PC-9 (cell line): Measurements from ENCODE around the gene IFNA8. TPM values are rescaled to one million over a fixed set of nuclear protein-coding genes. Genes with fewer than 3 reads are reported as not detected.
"Not testable (repeated sequence)": the region's sequence is repeated elsewhere in the genome, so short reads cannot be mapped to it uniquely, and the experiment has no call there.

Experiments used
- Bru-seq: library from RNA; stranded (reverse); fragments of 400-500 nt; gene quantifications from one replicate; lab custom pipeline; 2021; lab: Mats Ljungman, UMichigan
- BruChase-seq, 2 experiments: library from RNA; stranded (reverse); fragments of 400-500 nt; gene quantifications; one replicate each; lab custom pipeline; 2021; lab: Mats Ljungman, UMichigan
- BruUV-seq: library from RNA; stranded (reverse); fragments of 400-500 nt; replicated peaks from 2 replicates; lab custom pipeline; 2021; lab: Mats Ljungman, UMichigan
- CTCF ChIA-PET: fragments of 300-600 bp; sonication (Branson Sonifier 250); formaldehyde crosslinking; loops from one replicate; lab custom pipeline; 2022; ENCODE audit warnings: antibody characterized with exemption; lab: Charles Lee
- POLR2A ChIA-PET: fragments of 300-600 bp; sonication (Branson Sonifier 250); formaldehyde crosslinking; loops from one replicate; lab custom pipeline; 2022; ENCODE audit warnings: antibody characterized with exemption; ENCODE audit not compliant: unreplicated experiment; lab: Charles Lee
- DNase-seq, 2 experiments: peaks; one replicate each; pipeline versions ENCODE4 v3.0.0 to v3.0.0-alpha.2; 2015 to 2022; ENCODE audit warnings: mixed read lengths in 1 of 2
- H2AFZ ChIP-seq: fragments of 200-600 bp; sonication (generic); 2 replicates; pipeline ENCODE4 v1.8.1; 2017; ENCODE audit warnings: antibody characterized with exemption
- H3F3A ChIP-seq: fragments of 200-600 bp; sonication (generic); 2 replicates; pipeline ENCODE4 v1.8.1; 2017; ENCODE audit warnings: antibody characterized with exemption, mild to moderate bottlenecking, low read depth; ENCODE audit not compliant: insufficient read depth
- H3K27ac ChIP-seq: fragments of 200-600 bp; sonication (generic); 2 replicates; pipeline ENCODE4 v1.6.1; 2016; ENCODE audit warnings: mixed run types
- H3K27me3 ChIP-seq: fragments of 200-600 bp; sonication (generic); 2 replicates; pipeline ENCODE4 v1.6.1; 2016; ENCODE audit warnings: low read depth, mixed run types; ENCODE audit not compliant: insufficient read depth
- H3K36me3 ChIP-seq: fragments of 200-600 bp; sonication (generic); 2 replicates; pipeline ENCODE4 v1.6.1; 2016; ENCODE audit warnings: low read depth, mixed run types
- H3K4me1 ChIP-seq: fragments of 200-600 bp; sonication (generic); replicated peaks from 2 replicates; pipeline ENCODE4 v1.6.1; 2016; ENCODE audit warnings: mixed run types; ENCODE audit not compliant: insufficient read depth
- H3K4me2 ChIP-seq: fragments of 200-600 bp; sonication (generic); 2 replicates; pipeline ENCODE4 v1.6.1; 2017; ENCODE audit warnings: mixed run types
- H3K4me3 ChIP-seq: fragments of 200-600 bp; sonication (generic); 2 replicates; pipeline ENCODE4 v1.6.1; 2016; ENCODE audit warnings: mixed run types
- H3K79me2 ChIP-seq: fragments of 200-600 bp; sonication (generic); 2 replicates; pipeline ENCODE4 v1.6.1; 2017; ENCODE audit warnings: low read depth, mixed run types
- H3K9me2 ChIP-seq: fragments of 200-600 bp; sonication (generic); 2 replicates; pipeline ENCODE4 v1.8.1; 2017; ENCODE audit warnings: mild to moderate bottlenecking; ENCODE audit not compliant: insufficient read depth
- H3K9me3 ChIP-seq: fragments of 200-600 bp; sonication (generic); 2 replicates; pipeline ENCODE4 v1.8.1; 2016; ENCODE audit warnings: low read depth; ENCODE audit not compliant: insufficient read depth
- H4K20me1 ChIP-seq: fragments of 200-600 bp; sonication (generic); 2 replicates; pipeline ENCODE4 v1.8.1; 2017; ENCODE audit not compliant: insufficient read depth
- EZH2 ChIP-seq: fragments of 200-600 bp; sonication (generic); IDR thresholded peaks from 2 replicates; pipeline ENCODE4 v1.8.0; 2017; ENCODE audit warnings: antibody characterized with exemption, low read depth
- intact Hi-C: fragments of 100-400 bp; cut with micrococcal nuclease; formaldehyde crosslinking; loops from one replicate; pipeline ENCODE4 v1.10.0; 2022; ENCODE audit not compliant: unreplicated experiment
- long read RNA-seq: library from polyadenylated mRNA; stranded (forward); transcript quantifications from one replicate; pipeline ENCODE4 v2.0.0, GENCODE V29; 2022
- total RNA-seq: library from RNA; stranded (reverse); gene quantifications from 2 replicates; pipeline ENCODE4 v1.2.3, GENCODE V29; 2021
- TF ChIP-seq, protein P1 (sequence below): fragments of 200-600 bp; sonication (generic); conservative IDR thresholded peaks from 2 replicates; pipeline ENCODE4 v1.6.1; 2017; ENCODE audit warnings: mixed run types, antibody characterized with exemption, mild to moderate bottlenecking, moderate library complexity

IFNA8 gene
- total RNA-seq: not detected in 2 replicates
- Bru-seq, nascent RNA: not detected
- not detected for BruChase-seq, experiment 1, labeled RNA remaining after a 2-hour chase
- not detected for BruChase-seq, experiment 2, labeled RNA remaining after a 6-hour chase
- long read RNA-seq: 0 reads

DNA sequence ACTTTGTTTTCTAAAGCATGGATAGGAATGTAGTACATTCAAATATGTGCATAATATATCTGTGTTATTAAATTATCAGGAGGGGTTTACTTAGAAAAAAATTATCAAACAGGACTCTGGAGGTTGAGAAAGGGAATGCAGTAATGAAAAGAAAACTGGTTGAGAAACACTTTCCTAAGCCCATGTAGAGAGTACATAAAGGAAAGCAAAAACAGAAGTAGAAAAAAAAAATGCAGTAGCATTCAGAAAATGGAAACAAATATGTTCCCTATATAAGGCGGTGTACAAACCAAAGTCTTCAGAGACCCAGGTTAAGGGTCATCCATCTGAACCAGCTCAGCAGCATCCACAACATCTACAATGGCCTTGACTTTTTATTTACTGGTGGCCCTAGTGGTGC, at the start of gene IFNA8:
Gene IFNA8 (plus strand): TSS at position 301 of the 400 bp plus-strand sequence. CDS start 60 bp downstream, at position 361.
- Histone ChIP-seq H3F3A (no peaks in the 10 kb centered on the region), H3K9me2 (no peaks in the 10 kb centered on the region), H3K4me1 (no peaks in the 10 kb centered on the region), H2AFZ (no peak within 1 kb of the TSS), H3K9me3 (no peaks in the 10 kb centered on the region), H3K36me3 (no peaks in the 10 kb centered on the region), H3K27ac (no peak within 1 kb of the TSS), H4K20me1 (no peaks in the 10 kb centered on the region), H3K79me2 (no peaks in the 10 kb centered on the region), H3K4me3 (no peak within 1 kb of the TSS), H3K4me2 (no peak within 1 kb of the TSS), H3K27me3 (no peaks in the 10 kb centered on the region)
- no peak for DNase-seq
- BruUV-seq: no TSS peak
- POLR2A ChIA-PET: no interaction called here
- CTCF ChIA-PET: no interaction called here
- intact Hi-C loops: loop anchor here (5.0 kb wide), 1 partner anchor 157 kb away; no protein-coding TSS in a partner anchor
- TF ChIP-seq, protein P1, sequence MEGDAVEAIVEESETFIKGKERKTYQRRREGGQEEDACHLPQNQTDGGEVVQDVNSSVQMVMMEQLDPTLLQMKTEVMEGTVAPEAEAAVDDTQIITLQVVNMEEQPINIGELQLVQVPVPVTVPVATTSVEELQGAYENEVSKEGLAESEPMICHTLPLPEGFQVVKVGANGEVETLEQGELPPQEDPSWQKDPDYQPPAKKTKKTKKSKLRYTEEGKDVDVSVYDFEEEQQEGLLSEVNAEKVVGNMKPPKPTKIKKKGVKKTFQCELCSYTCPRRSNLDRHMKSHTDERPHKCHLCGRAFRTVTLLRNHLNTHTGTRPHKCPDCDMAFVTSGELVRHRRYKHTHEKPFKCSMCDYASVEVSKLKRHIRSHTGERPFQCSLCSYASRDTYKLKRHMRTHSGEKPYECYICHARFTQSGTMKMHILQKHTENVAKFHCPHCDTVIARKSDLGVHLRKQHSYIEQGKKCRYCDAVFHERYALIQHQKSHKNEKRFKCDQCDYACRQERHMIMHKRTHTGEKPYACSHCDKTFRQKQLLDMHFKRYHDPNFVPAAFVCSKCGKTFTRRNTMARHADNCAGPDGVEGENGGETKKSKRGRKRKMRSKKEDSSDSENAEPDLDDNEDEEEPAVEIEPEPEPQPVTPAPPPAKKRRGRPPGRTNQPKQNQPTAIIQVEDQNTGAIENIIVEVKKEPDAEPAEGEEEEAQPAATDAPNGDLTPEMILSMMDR: no peak
- TF ChIP-seq EZH2: no peak

DNA sequence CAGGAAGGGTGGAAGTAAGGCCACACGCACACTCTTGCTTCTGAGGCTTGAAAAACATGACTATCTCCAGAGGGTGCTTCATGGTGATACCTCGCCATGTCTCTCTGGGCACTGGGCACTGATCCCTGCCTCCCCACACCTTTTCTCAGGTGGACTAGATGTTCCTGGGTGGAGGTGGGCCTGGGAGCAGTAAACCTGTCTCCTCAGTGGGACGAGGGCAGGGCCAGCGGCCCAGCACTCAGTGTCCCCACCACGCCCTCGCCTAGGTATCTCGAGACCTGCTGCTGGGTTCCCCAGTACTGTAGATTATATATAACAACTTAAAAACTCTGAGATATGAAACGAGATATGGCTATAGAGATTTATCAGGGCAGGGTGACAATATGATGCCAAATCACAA, 46.6 kb upstream of the IFNA8 start:
- Histone ChIP-seq H3K27me3 (no peaks in the 10 kb centered on the region), H3K9me2 (no peaks in the 10 kb centered on the region), H3K9me3 (no peaks in the 10 kb centered on the region), H3F3A (no peaks in the 10 kb centered on the region), H3K36me3 (no peaks in the 10 kb centered on the region), H3K27ac (no peak overlapping the region), H3K79me2 (no peaks in the 10 kb centered on the region), H3K4me3 (no peak overlapping the region), H3K4me1 (no peaks in the 10 kb centered on the region), H3K4me2 (no peak overlapping the region), H2AFZ (no peak overlapping the region), H4K20me1 (no peaks in the 10 kb centered on the region)
- ChIA-PET POLR2A (no interaction called here), CTCF (no interaction called here)
- BruUV-seq: no TSS peak
- TF ChIP-seq, protein P1: no peak
- no peak for TF ChIP-seq EZH2
- intact Hi-C loops: no loop called here
- no peak for DNase-seq

DNA sequence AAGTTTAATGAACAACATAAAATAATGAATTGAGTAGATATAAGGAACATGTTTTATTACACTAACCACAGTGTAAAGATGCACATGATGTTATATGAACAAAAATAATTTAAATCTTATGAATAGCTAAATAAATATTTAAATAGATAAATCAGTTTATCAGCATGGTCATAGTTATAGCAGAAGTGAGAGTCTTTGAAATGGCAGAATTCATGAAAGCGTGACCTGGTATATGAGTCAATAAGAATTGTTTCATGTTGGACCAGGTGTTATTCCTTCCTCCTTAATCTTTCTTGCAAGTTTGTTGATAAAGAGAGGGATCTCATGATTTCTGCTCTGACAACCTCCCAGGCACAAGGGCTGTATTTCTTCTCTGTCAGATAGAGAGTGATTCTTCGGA, 41.7 kb upstream of the IFNA8 start:
- H4K20me1 ChIP-seq, H3K4me3 ChIP-seq, H3K27ac ChIP-seq, H3F3A ChIP-seq, intact Hi-C loops, H3K27me3 ChIP-seq, H3K9me3 ChIP-seq, H3K79me2 ChIP-seq, CTCF ChIA-PET, BruUV-seq, DNase-seq, H3K36me3 ChIP-seq, H2AFZ ChIP-seq, POLR2A ChIA-PET, H3K4me2 ChIP-seq, H3K9me2 ChIP-seq, H3K4me1 ChIP-seq: not testable (repeated sequence)

DNA sequence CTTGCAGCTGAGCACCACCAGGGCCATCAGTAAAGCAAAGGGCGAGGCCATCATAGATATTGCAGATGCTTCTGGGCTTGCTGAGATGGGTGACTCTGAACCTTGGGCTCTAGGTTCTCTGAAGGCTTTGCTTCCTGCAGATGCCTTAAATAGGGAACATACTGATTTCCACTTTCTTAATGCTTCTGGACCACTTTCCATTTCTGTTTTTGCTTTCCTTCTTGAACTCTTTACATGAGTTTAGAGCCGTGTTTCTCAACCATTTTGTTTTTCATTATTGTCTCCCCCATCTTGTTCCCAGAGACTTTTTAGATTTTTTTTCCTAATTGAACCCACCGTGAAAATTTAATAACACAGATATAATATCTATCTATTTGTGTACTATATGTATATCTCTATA, 41.0 kb upstream of the IFNA8 start, which contains the start of gene IFNA13:
Gene IFNA13 (minus strand): TSS at position 101 of the 400 bp plus-strand sequence. CDS start 47 bp downstream, at position 54.
- H3K36me3 ChIP-seq: no peaks in the 10 kb centered on the region
- H3K4me1 ChIP-seq: no peaks in the 10 kb centered on the region
- no peak within 1 kb of the TSS for H3K4me2 ChIP-seq
- H3F3A ChIP-seq: no peaks in the 10 kb centered on the region
- no peaks in the 10 kb centered on the region for H3K9me3 ChIP-seq
- no peaks in the 10 kb centered on the region for H4K20me1 ChIP-seq
- no TSS peak for BruUV-seq
- no peak within 1 kb of the TSS for H3K4me3 ChIP-seq
- no peaks in the 10 kb centered on the region for H3K79me2 ChIP-seq
- H3K27me3 ChIP-seq: no peaks in the 10 kb centered on the region
- no peak within 1 kb of the TSS for H3K27ac ChIP-seq
- TF ChIP-seq, protein P1: no peak
- TF ChIP-seq EZH2: no peak
- H3K9me2 ChIP-seq: no peaks in the 10 kb centered on the region
- ChIA-PET POLR2A (no interaction called here), CTCF (no interaction called here)
- intact Hi-C loops: no loop called here
- H2AFZ ChIP-seq: no peak within 1 kb of the TSS
- DNase-seq: no peak

DNA sequence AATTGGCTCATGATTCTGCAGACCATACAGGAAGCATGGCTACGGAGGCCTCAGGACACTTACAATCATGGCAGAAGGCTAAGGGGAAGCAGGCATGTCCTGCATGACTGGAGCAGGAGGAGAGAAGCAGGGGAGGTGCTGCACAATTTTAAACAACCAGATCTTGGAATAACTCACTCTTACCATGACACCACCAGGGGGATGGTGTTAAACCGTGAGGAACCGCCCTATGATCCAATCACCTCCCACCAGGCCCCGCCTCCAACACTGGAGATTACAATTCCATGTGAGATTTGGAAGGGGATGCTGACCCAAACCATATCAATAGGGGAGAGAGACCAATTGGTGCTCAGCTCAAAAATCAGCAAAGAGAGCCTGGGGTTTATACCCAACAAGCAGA, 37.5 kb upstream of the IFNA8 start:
- H3K4me2 ChIP-seq, DNase-seq, H3F3A ChIP-seq, intact Hi-C loops, H3K27ac ChIP-seq, CTCF ChIA-PET, H3K36me3 ChIP-seq, BruUV-seq, H4K20me1 ChIP-seq, H3K4me1 ChIP-seq, H3K9me3 ChIP-seq, H3K79me2 ChIP-seq, H3K9me2 ChIP-seq, H3K4me3 ChIP-seq, H3K27me3 ChIP-seq, H2AFZ ChIP-seq: not testable (repeated sequence)
- POLR2A ChIA-PET: interaction anchor here (0.6 kb wide), 1 partner anchor 713 kb away, joined by 3 read pairs; no protein-coding TSS in a partner anchor
